NCI-H2196 treated with DMSO at 0.1 percent for 48 hours (cell line): ENCODE results near the gene ACE.

Experiments used
- DNase-seq: peaks from one replicate; lab custom pipeline; 2025; ENCODE audit not compliant: unreplicated experiment; lab: John Stamatoyannopoulos, UW

The ACE gene

GRCh38 chr17:63533433-63534077 lies 56.7 kb downstream of the ACE start:
- DNase-seq, result no peak

GRCh38 chr17:63534078-63534570 lies 57.3 kb downstream of the ACE start:
- DNase-seq, result no peak

- DNase-seq, result no peak
Observed at GRCh38 chr17:63534816-63535455, 58.1 kb downstream of the ACE start.

GRCh38 chr17:63535640-63536039 lies 58.8 kb downstream of the ACE start:
- DNase-seq, result no peak

GRCh38 chr17:63537001-63537400 lies 60.1 kb downstream of the ACE start:
- DNase-seq, result no peak

- DNase-seq, result no peak
Observed at GRCh38 chr17:63537991-63538692, 61.3 kb downstream of the ACE start.

GRCh38 chr17:63538693-63539595 lies 62.1 kb downstream of the ACE start:
- DNase-seq, result no peak

- no peak for DNase-seq
Observed at GRCh38 chr17:63540590-63540989, 63.7 kb downstream of the ACE start.

- no peak for DNase-seq
Observed at GRCh38 chr17:63542218-63542545, 65.3 kb downstream of the ACE start.

- peak; percentile 21 for DNase-seq
Observed at GRCh38 chr17:63542942-63543821, 66.3 kb downstream of the ACE start.

- DNase-seq, result no peak
Observed at GRCh38 chr17:63543822-63544420, 67.1 kb downstream of the ACE start.

GRCh38 chr17:63544467-63545301 lies 67.8 kb downstream of the ACE start:
- no peak for DNase-seq

- DNase-seq, result no peak
Observed at GRCh38 chr17:63546308-63547082, 69.6 kb downstream of the ACE start.

GRCh38 chr17:63547083-63547523 lies 70.2 kb downstream of the ACE start:
- DNase-seq, result no peak
